Adrenal gland (tissue), 5 donors: ENCODE results near the gene STX18.

Experiments
- POLR2A ChIP-seq, 2 donors: fragments of 450-650 bp; IDR thresholded peaks; one replicate each; pipeline ENCODE4 v1.6.1; 2017; ENCODE audit warnings: antibody characterized with exemption in 2 of 2, mild to moderate bottlenecking in 2 of 2, moderate library complexity in 1 of 2
- TF ChIP-seq, protein P1 (sequence below), 6 experiments: fragments of 450-650 bp in 4 of 6; fragments of 200-600 bp in 2 of 6; sonication (generic) in 1 of 6; IDR thresholded peaks; 1 replicate in 5 of 6; 2 replicates in 1 of 6; pipeline versions ENCODE4 v1.5.1 to v1.8.0; 2016 to 2021; ENCODE audit warnings: antibody characterized with exemption in 6 of 6, mild to moderate bottlenecking in 2 of 6, moderate library complexity in 1 of 6
- donor health status: DM: no; HTN: no; CAD: no.

DNA sequence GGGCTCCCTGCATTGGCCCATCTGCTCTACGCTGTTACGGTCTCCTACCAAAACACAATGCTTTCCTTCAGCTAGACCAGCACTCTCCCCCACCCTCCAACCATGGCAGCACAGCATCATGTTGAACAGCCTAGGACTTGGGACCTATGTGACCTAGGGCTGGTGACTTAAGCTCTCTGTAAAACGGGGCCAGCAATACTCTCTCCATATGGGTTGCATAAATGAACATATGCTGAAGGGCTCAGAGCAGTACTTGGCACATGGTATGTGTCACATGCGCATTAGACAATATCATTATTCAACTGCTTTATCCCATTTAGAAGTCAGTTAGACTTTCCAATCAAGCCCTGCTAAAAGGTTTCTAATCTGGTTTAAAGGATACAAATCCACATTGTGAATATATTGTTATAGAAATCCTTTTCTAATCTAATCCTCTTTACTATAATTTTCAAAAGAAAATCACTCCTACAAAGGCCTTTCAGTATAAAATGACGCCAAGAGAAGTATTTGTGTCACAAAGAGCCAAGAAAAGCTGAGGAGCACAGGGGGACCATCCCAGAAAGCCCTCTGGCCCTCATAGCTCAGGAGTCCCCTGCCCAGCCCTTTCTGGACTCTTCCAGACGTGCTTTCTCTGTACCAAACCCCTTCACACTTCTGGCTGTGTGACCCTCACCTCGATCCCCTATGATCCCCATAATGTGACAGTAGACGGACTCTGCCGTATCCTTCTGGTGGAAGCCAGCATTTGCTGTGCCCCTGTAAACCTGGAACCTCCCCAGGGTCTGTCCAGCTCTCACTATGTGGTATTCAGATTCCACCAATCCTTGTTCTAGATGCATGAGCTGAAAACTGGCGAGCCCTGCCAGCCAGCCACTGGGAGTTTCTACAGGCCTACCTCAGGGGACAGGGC, 112.6 kb downstream of the STX18 start:
- TF ChIP-seq POLR2A (IDR thresholded peaks at IDR 0.05) = no peak
- TF ChIP-seq, protein P1, sequence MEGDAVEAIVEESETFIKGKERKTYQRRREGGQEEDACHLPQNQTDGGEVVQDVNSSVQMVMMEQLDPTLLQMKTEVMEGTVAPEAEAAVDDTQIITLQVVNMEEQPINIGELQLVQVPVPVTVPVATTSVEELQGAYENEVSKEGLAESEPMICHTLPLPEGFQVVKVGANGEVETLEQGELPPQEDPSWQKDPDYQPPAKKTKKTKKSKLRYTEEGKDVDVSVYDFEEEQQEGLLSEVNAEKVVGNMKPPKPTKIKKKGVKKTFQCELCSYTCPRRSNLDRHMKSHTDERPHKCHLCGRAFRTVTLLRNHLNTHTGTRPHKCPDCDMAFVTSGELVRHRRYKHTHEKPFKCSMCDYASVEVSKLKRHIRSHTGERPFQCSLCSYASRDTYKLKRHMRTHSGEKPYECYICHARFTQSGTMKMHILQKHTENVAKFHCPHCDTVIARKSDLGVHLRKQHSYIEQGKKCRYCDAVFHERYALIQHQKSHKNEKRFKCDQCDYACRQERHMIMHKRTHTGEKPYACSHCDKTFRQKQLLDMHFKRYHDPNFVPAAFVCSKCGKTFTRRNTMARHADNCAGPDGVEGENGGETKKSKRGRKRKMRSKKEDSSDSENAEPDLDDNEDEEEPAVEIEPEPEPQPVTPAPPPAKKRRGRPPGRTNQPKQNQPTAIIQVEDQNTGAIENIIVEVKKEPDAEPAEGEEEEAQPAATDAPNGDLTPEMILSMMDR (IDR thresholded peaks at IDR 0.05) = no peak
